ENCODE results near the gene GAB2.
"Not testable (repeated sequence)": the region's sequence is repeated elsewhere in the genome, so short reads cannot be mapped to it uniquely, and the experiment has no call there.

GAB2 gene

GRCh38 chr11:78177216-78177615 is 240.4 kb downstream of the GAB2 start:
- H3K27me3 ChIP-seq (replicated peaks in 2 of 5; ENCODE audit: control insufficient read depth in 4 of 5, insufficient read depth in 5 of 5, low read length in 4 of 5), result no peaks in the 10 kb centered on the region
- H3K36me3 ChIP-seq (ENCODE audit: control insufficient read depth in 4 of 4, insufficient read depth in 4 of 4, low read length in 3 of 4), result peaks cover 0 to 7% (median 3%) of the 10 kb centered on the region in 4 experiments
- WGBS (ENCODE audit: insufficient coverage), result 95% methylated on average over 7 of the region's 7 CpGs
- no peaks in the 10 kb centered on the region for H3K9me3 ChIP-seq (ENCODE audit: control extremely low read depth in 1 of 5, control insufficient read depth in 4 of 5, insufficient read depth in 2 of 5, low read depth in 1 of 5, low read length in 4 of 5)
- H3K27ac ChIP-seq (ENCODE audit: insufficient read depth in 1 of 2, low read depth in 1 of 2, low read length in 2 of 2, poor library complexity in 1 of 2, severe bottlenecking in 2 of 2), result no peak overlapping the region
- CTCF ChIA-PET, result no interaction called here
- no peak for DNase-seq
- no peak overlapping the region for H3K4me3 ChIP-seq (ENCODE audit: control insufficient read depth in 1 of 7, extremely low read depth in 1 of 7, insufficient read depth in 4 of 7, low read depth in 2 of 7, low read length in 6 of 7)
- H3K4me1 ChIP-seq (ENCODE audit: control extremely low read depth in 1 of 4, control insufficient read depth in 4 of 4, insufficient read depth in 4 of 4, low read length in 3 of 4), result no peaks in the 10 kb centered on the region
- POLR2A ChIA-PET, result interaction anchor here (0.6 kb wide), 1 partner anchor 10 kb away, joined by 3 read pairs; no protein-coding TSS in a partner anchor

DNA sequence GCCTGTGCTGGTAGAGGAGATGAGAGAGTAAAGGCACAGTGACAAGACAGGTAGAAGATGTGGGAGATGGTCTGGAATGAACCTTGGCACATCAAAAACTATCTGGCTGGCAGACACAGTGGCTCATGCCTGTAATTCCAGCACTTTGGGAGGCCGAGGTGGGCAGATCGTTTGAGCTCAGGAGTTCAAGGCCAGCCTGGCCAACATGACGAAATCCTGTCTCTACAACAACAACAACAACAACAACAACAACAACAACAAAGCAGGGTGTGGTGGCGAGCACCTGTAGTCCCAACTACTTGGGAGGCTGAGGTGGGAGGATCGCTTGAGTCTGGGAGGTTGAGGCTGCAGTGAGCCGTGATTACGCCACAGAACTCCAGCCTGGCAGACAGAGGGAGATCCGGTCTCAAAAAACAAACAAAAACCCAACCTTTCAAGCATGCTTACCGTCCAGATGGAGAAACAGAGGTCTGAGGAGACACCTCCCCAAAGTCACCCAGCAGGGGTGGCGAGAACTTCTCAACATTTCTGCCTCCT is 240.9 kb downstream of the GAB2 start:
- no CpG with 5 or more reads among the region's 10 CpGs for WGBS (ENCODE audit: insufficient coverage)
- DNase-seq, result no peak
- Histone ChIP-seq H3K36me3 (ENCODE audit: control insufficient read depth in 4 of 4, insufficient read depth in 4 of 4, low read length in 3 of 4) (peaks cover 0 to 7% (median 3%) of the 10 kb centered on the region in 4 experiments), H3K4me3 (ENCODE audit: control insufficient read depth in 1 of 7, extremely low read depth in 1 of 7, insufficient read depth in 4 of 7, low read depth in 2 of 7, low read length in 6 of 7) (no peak overlapping the region), H3K4me1 (ENCODE audit: control extremely low read depth in 1 of 4, control insufficient read depth in 4 of 4, insufficient read depth in 4 of 4, low read length in 3 of 4) (no peaks in the 10 kb centered on the region), H3K9me3 (ENCODE audit: control extremely low read depth in 1 of 5, control insufficient read depth in 4 of 5, insufficient read depth in 2 of 5, low read depth in 1 of 5, low read length in 4 of 5) (no peaks in the 10 kb centered on the region), H3K27ac (ENCODE audit: insufficient read depth in 1 of 2, low read depth in 1 of 2, low read length in 2 of 2, poor library complexity in 1 of 2, severe bottlenecking in 2 of 2) (no peak overlapping the region), H3K27me3 (replicated peaks in 2 of 5; ENCODE audit: control insufficient read depth in 4 of 5, insufficient read depth in 5 of 5, low read length in 4 of 5) (no peaks in the 10 kb centered on the region)
- ChIA-PET CTCF (interaction anchor here (0.7 kb wide), 1 partner anchor 388 kb away, joined by 3 read pairs; no protein-coding TSS in a partner anchor), POLR2A (no interaction called here)

- POLR2A ChIA-PET, result interaction anchor here (0.6 kb wide), 1 partner anchor 378 kb away, joined by 3 read pairs; no protein-coding TSS in a partner anchor
- H3K9me3 ChIP-seq (ENCODE audit: control extremely low read depth in 1 of 5, control insufficient read depth in 4 of 5, insufficient read depth in 2 of 5, low read depth in 1 of 5, low read length in 4 of 5); CTCF ChIA-PET; H3K4me3 ChIP-seq (ENCODE audit: control insufficient read depth in 1 of 7, extremely low read depth in 1 of 7, insufficient read depth in 4 of 7, low read depth in 2 of 7, low read length in 6 of 7); H3K36me3 ChIP-seq (ENCODE audit: control insufficient read depth in 4 of 4, insufficient read depth in 4 of 4, low read length in 3 of 4); H3K27ac ChIP-seq (ENCODE audit: insufficient read depth in 1 of 2, low read depth in 1 of 2, low read length in 2 of 2, poor library complexity in 1 of 2, severe bottlenecking in 2 of 2); H3K27me3 ChIP-seq (replicated peaks in 2 of 5; ENCODE audit: control insufficient read depth in 4 of 5, insufficient read depth in 5 of 5, low read length in 4 of 5); H3K4me1 ChIP-seq (ENCODE audit: control extremely low read depth in 1 of 4, control insufficient read depth in 4 of 4, insufficient read depth in 4 of 4, low read length in 3 of 4); DNase-seq: not testable (repeated sequence)
- 96% methylated on average over 2 of the region's 3 CpGs for whole genome bisulfite sequencing (ENCODE audit: insufficient coverage)
These were observed 241.8 kb downstream of the GAB2 start for GRCh38 chr11:78175862-78176261.

DNA sequence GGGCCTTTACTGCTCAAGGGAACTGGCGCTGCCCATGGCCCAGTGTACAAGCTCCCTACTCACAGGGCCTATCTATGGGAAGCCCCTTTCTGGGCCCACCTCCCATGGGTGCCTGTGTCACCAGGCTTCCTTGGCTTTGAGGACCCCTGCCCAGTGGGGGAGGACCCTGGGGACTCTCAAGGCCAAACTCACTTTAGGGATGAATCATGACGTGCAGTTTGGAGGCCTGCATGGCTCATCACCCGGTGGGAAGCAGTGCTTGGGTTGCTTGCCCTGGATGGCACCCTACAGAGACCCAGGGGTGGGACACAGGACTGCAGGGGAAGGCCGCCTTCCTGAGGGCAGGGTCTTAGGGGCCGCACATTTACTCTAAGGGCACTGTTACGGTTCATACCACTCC is 245.7 kb downstream of the GAB2 start:
- Histone ChIP-seq H3K27ac (ENCODE audit: insufficient read depth in 1 of 2, low read depth in 1 of 2, low read length in 2 of 2, poor library complexity in 1 of 2, severe bottlenecking in 2 of 2) (no peak overlapping the region), H3K36me3 (ENCODE audit: control insufficient read depth in 4 of 4, insufficient read depth in 4 of 4, low read length in 3 of 4) (peaks cover 0 to 7% (median 3%) of the 10 kb centered on the region in 4 experiments), H3K27me3 (replicated peaks in 2 of 5; ENCODE audit: control insufficient read depth in 4 of 5, insufficient read depth in 5 of 5, low read length in 4 of 5) (no peaks in the 10 kb centered on the region), H3K9me3 (ENCODE audit: control extremely low read depth in 1 of 5, control insufficient read depth in 4 of 5, insufficient read depth in 2 of 5, low read depth in 1 of 5, low read length in 4 of 5) (no peaks in the 10 kb centered on the region), H3K4me1 (ENCODE audit: control extremely low read depth in 1 of 4, control insufficient read depth in 4 of 4, insufficient read depth in 4 of 4, low read length in 3 of 4) (no peaks in the 10 kb centered on the region), H3K4me3 (ENCODE audit: control insufficient read depth in 1 of 7, extremely low read depth in 1 of 7, insufficient read depth in 4 of 7, low read depth in 2 of 7, low read length in 6 of 7) (no peak overlapping the region)
- no peak for DNase-seq
- ChIA-PET POLR2A (no interaction called here), CTCF (interaction anchor here (1.8 kb wide), 1 partner anchor 34 kb away, joined by 4 read pairs; no protein-coding TSS in a partner anchor)
- 98% methylated on average over 6 of the region's 6 CpGs for WGBS (ENCODE audit: insufficient coverage)

DNA sequence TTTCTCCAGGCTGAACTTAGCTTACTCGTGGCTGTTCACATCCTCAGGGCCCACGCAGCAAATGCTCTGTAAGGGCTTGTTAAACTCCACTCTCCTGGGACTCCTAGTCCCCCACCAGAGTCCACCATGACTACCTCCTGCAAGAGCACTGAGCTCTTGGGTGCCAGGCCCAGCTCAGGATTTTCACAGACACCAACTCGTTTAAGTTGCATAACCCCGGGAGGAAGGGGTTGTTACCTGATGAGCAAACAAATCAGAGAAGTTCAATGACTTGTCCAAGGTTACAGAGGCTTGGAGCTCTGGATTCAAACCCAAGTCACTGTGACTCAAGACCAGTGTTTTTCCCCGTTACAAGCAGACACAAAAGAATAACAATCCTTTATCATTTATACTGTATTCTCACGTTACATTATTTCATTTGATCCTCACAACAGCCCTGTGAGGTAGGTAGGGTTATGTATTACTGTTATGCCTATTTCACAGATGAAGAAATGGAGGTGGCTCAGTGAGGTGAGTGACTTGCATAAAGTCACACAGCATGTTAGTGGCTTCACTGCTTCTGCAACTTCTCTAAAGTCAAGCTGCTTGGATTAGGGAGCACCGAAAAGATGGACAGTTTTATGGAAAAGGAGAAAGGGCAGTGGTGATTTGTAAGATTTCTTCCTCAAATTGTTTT is 246.6 kb downstream of the GAB2 start:
- no peaks in the 10 kb centered on the region for H3K27me3 ChIP-seq (replicated peaks in 2 of 5; ENCODE audit: control insufficient read depth in 4 of 5, insufficient read depth in 5 of 5, low read length in 4 of 5)
- WGBS (ENCODE audit: insufficient coverage), result 89% methylated on average over 5 of the region's 7 CpGs
- ChIA-PET POLR2A (no interaction called here), CTCF (interaction anchor here (1.2 to 1.8 kb wide), 3 partner anchors 9 to 35 kb away, joined by 3 to 4 read pairs (median 3); no protein-coding TSS in a partner anchor)
- no peak overlapping the region for H3K4me3 ChIP-seq (ENCODE audit: control insufficient read depth in 1 of 7, extremely low read depth in 1 of 7, insufficient read depth in 4 of 7, low read depth in 2 of 7, low read length in 6 of 7)
- H3K4me1 ChIP-seq (ENCODE audit: control extremely low read depth in 1 of 4, control insufficient read depth in 4 of 4, insufficient read depth in 4 of 4, low read length in 3 of 4), result no peaks in the 10 kb centered on the region
- H3K9me3 ChIP-seq (ENCODE audit: control extremely low read depth in 1 of 5, control insufficient read depth in 4 of 5, insufficient read depth in 2 of 5, low read depth in 1 of 5, low read length in 4 of 5), result no peaks in the 10 kb centered on the region
- DNase-seq, result no peak
- H3K27ac ChIP-seq (ENCODE audit: insufficient read depth in 1 of 2, low read depth in 1 of 2, low read length in 2 of 2, poor library complexity in 1 of 2, severe bottlenecking in 2 of 2), result no peak overlapping the region
- peaks cover 0 to 7% (median 3%) of the 10 kb centered on the region in 4 experiments for H3K36me3 ChIP-seq (ENCODE audit: control insufficient read depth in 4 of 4, insufficient read depth in 4 of 4, low read length in 3 of 4)

DNA sequence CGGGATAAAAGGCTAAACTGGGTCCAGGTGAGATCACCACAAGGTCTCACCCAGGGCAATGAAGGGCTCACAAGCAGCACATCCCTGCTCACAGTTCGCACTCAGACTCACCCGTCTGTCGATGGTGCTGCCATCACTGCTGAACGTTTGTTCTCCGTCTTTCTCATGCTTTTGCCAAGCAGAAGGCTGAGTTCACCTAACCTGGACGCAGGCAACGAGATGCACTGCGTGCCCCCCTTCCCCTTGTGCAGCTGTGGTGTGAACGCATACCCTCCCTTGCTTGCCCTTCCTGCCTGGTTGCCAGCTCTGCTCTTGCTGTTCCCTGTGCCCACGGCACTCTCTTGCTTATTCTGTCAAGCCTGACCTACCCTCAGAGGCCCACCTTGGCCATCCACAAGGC is 247.2 kb downstream of the GAB2 start:
- 98% methylated on average over 11 of the region's 11 CpGs for WGBS (ENCODE audit: insufficient coverage)
- no peak overlapping the region for H3K4me3 ChIP-seq (ENCODE audit: control insufficient read depth in 1 of 7, extremely low read depth in 1 of 7, insufficient read depth in 4 of 7, low read depth in 2 of 7, low read length in 6 of 7)
- H3K4me1 ChIP-seq (ENCODE audit: control extremely low read depth in 1 of 4, control insufficient read depth in 4 of 4, insufficient read depth in 4 of 4, low read length in 3 of 4), result no peaks in the 10 kb centered on the region
- no peak for DNase-seq
- ChIA-PET POLR2A (no interaction called here), CTCF (interaction anchor here (1.2 to 2.1 kb wide), 4 partner anchors 9 to 35 kb away, joined by 3 to 6 read pairs (median 4); no protein-coding TSS in a partner anchor)
- peaks cover 0 to 7% (median 3%) of the 10 kb centered on the region in 4 experiments for H3K36me3 ChIP-seq (ENCODE audit: control insufficient read depth in 4 of 4, insufficient read depth in 4 of 4, low read length in 3 of 4)
- H3K27me3 ChIP-seq (replicated peaks in 2 of 5; ENCODE audit: control insufficient read depth in 4 of 5, insufficient read depth in 5 of 5, low read length in 4 of 5), result no peaks in the 10 kb centered on the region
- no peak overlapping the region for H3K27ac ChIP-seq (ENCODE audit: insufficient read depth in 1 of 2, low read depth in 1 of 2, low read length in 2 of 2, poor library complexity in 1 of 2, severe bottlenecking in 2 of 2)
- no peaks in the 10 kb centered on the region for H3K9me3 ChIP-seq (ENCODE audit: control extremely low read depth in 1 of 5, control insufficient read depth in 4 of 5, insufficient read depth in 2 of 5, low read depth in 1 of 5, low read length in 4 of 5)
